GM12801 (cell line): ENCODE data around the gene POU3F1.

Experiments
- TF ChIP-seq, protein P1 (sequence below): IDR thresholded peaks from one replicate; pipeline ENCODE4 v1.5.1; 2011; ENCODE audit warnings: control low read depth; ENCODE audit not compliant: insufficient read length; ENCODE audit errors: extremely low read depth

The POU3F1 gene

DNA sequence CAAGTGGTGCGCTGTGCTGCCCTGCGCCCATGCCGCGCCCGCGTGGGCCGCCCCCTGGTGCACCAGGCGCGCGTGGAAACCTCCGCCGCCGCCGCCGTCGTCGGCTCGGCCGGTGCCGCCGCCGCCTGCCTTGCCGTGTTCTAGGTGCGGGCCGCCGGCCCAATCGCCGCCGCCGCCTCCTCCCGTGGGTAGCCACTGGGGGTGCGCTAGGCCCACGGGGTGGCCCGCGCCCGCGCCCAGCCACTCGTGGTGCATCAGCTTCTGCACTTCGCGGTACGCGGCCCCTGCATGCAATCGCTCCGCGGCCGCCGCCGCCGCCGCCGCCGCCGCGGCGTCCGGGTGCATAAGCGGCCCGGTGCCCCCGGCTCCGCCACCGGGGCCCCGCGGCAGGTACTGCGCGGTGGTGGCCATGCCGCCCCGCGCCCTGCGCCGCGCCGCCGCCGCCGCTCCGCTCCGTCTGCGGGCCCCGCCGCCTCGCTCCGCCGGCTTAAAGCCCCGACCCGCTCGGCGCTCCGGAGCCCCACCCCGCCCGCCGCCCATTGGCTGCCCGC is at the start of gene POU3F1:
Gene POU3F1, minus strand, starts transcription at position 461 of the 551 bp plus-strand sequence. Its CDS starts 50 bp downstream, at position 411.
- TF ChIP-seq, protein P1, sequence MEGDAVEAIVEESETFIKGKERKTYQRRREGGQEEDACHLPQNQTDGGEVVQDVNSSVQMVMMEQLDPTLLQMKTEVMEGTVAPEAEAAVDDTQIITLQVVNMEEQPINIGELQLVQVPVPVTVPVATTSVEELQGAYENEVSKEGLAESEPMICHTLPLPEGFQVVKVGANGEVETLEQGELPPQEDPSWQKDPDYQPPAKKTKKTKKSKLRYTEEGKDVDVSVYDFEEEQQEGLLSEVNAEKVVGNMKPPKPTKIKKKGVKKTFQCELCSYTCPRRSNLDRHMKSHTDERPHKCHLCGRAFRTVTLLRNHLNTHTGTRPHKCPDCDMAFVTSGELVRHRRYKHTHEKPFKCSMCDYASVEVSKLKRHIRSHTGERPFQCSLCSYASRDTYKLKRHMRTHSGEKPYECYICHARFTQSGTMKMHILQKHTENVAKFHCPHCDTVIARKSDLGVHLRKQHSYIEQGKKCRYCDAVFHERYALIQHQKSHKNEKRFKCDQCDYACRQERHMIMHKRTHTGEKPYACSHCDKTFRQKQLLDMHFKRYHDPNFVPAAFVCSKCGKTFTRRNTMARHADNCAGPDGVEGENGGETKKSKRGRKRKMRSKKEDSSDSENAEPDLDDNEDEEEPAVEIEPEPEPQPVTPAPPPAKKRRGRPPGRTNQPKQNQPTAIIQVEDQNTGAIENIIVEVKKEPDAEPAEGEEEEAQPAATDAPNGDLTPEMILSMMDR: no peak

DNA sequence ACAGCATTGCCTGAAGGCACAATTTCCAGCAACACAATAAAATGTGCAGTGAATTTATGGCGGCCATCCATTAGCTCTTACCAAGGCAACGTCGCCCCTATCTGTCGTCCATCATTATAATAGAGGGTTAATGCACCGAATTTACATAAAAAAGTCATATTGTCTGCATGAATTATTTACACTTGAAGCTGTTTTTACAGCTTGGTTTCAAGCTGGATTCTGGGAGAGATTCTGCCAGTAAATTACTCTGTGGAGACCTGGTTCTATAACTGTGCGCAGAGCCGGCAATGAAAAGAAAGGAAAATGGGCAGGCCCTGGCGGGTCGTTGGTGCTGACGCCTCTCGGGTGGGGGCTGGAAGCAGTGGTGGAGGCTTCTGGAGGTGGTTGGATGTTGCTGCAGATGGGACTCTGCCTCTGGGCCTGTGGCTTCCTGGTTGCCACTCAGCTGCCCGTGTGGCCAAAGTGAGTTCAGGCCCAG is 48.9 kb upstream of the POU3F1 start:
- TF ChIP-seq, protein P1: no peak

DNA sequence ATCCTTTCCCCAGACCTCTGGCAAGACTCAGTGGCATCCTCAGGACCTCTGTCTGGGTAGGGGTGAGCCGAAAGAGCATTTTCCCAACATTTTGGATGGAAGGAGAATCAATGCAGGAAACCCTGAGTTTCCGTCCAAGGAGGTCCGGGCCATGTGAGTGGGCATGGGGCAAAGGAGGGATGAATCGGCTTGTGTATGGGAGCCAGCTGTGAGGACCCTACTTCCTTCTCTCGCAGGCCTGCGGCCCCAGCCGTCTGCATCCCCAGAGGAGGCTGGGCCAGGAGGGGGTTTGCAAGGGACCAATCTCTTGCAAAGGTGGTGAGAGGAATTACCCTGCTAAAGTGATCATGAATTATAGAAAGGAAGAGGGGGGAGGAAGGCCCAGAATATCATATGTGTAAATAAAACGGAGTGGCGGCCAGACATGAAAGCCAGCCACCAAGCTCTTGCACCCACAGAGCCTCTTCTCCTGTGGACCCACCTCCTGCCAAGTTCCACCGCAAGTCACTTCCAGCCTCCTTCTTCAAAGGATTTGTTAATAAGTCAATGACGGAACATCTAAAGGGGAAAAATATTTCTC is 48.2 kb upstream of the POU3F1 start:
- TF ChIP-seq, protein P1: no peak

DNA sequence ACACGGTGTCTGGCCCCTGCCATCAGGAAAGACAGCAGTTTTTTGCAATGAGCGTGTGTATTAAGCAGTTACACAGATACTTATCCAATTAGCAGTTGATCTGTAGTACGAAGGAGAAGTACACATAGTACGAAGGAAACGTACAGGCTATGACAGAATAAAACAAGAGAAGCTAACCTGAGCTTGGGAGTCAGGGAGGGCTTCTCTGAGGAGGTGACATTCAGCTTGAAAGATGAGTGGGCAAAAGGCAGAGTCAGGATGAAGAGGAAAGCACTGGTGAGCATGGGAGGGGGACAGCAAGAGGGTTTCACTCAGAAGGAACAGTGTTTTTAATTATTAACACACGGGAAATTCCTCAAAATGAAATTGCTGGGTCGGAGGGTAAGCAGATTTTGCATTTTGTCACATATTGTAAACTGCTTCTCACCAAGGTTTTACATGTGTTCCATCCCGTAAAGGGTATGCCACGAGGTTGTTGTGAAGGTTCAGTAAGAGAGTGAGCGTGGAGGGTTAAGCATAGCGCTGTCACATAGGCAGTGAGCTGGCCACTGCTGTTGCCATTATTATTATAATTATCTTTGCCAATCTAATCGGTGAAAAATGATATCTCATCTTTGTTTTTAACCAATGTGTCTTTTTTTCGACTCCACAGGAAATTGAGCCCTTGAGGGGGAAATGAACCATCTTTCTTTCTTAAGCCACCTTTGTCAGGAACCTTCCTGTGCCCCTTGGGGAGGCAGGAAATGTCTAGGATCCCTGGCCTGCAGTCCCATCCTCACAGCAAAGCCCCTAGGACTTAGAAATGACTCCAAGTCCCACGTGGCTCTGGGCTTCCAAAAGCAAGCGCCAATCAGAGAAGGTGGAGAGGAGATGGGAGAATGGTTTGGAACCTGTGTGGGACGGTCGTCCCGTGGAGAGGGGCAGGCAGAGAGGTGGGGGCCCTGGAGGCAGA is 47.3 kb upstream of the POU3F1 start:
- TF ChIP-seq, protein P1: no peak

DNA sequence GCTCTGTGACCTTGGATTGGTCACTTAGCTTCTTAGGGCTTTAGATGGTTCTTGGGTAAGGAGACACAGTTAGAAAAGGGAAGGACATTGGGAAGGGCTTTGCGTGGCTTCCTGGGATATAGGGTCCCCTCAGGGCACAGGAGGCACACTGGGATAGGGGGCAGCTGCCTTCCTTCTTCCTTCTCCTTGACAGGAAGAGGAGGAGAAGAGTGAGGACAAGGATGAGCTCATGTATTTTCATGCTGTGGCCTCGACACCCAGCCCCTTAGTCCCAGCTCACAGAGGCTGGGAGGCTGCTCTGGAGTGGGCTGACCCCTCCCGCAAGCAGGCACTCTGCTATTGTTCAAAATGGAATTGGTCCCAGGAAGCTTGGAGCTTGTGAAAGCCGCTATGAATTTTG is 45.7 kb upstream of the POU3F1 start:
- TF ChIP-seq, protein P1: no peak

DNA sequence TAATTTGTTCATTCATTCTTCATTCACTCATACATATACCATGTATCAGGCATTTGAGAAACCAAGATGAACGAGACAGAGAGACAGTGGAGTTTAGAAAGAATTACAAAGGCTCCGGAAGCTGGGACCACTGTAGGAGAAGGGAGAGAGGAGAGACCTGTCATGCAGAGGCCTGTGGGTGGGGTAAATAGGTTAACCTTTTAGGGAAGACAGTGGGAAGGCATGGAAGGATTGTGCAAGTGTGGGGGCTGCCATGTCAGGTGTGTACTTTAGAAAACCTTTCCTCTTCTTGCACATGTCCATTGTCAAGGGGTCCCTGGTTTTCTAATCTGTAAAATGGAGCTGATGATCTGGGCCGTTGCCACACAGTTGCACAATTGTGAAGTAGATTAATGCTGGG is 44.2 kb upstream of the POU3F1 start:
- TF ChIP-seq, protein P1: no peak

DNA sequence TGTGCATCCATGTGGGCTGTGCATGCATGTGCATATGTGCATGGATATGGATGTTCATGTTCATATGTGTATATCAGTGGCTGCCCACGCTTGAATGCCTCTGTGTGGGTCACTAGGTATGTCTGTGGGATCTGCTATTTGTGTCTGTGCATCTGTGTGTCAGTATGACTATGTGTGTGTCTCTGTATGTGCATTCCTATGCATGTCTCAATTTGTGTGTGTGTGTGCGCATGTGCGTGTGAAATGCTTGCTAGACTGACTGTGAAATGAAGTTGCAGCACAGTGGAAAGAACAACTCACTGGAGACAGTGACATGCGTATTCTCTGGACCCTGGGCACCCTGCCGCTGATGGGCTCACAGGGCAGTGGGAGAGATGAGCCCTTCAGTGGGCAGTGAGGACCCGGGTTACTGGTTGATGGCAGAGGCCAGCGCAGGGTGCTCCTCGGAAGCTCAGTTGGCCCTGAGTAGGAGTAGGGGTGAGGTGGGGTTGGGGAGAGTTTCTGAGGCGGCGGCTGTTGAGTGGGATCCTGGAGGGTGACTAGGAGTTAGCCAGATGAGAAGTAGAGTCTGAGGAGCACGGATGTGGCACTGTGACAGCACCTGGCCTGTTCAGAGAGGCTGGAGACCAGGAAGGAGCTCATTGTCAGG is 43.2 kb upstream of the POU3F1 start:
- TF ChIP-seq, protein P1: no peak
